Measurements from ENCODE around the gene LMNB1.

DNA sequence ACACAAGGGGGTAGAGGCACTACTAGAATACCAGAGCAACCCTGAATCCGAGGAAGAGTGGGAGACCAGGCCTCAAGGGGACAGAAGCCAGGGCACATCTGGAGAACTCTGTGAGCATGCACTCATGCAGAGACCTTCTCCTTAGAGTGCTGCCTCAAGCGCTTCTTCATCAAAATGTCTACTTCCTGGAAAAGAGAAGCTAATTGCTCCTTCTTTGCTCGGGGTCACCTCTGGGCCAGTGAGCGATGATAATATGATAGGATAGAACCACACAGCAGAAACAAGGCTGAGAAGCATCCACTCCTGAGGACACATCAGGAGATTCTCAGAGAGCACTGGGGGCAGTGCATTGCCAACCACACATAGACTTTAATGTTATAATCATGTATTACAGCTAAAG, 23.7 kb upstream of the LMNB1 start:
- TF ChIP-seq, protein P1, sequence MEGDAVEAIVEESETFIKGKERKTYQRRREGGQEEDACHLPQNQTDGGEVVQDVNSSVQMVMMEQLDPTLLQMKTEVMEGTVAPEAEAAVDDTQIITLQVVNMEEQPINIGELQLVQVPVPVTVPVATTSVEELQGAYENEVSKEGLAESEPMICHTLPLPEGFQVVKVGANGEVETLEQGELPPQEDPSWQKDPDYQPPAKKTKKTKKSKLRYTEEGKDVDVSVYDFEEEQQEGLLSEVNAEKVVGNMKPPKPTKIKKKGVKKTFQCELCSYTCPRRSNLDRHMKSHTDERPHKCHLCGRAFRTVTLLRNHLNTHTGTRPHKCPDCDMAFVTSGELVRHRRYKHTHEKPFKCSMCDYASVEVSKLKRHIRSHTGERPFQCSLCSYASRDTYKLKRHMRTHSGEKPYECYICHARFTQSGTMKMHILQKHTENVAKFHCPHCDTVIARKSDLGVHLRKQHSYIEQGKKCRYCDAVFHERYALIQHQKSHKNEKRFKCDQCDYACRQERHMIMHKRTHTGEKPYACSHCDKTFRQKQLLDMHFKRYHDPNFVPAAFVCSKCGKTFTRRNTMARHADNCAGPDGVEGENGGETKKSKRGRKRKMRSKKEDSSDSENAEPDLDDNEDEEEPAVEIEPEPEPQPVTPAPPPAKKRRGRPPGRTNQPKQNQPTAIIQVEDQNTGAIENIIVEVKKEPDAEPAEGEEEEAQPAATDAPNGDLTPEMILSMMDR (IDR thresholded peaks at IDR 0.05; ENCODE audit: low read length), result no peak
- TF ChIP-seq EZH2 (IDR thresholded peaks at IDR 0.05; ENCODE audit: borderline replicate concordance, low read length), result no peak

All from OCI-LY1 (cell line).